H9 (cell line): ENCODE results near the gene LRRC8E. TPM values are rescaled to one million over a fixed set of nuclear protein-coding genes. Genes with fewer than 3 reads are reported as not detected.

Experiments used
- DNase-seq: peaks from one replicate; pipeline ENCODE4 v3.0.0-alpha.2; 2017
- H2AFZ ChIP-seq: one replicate; pipeline ENCODE4 v1.6.1; 2013; ENCODE audit warnings: mild to moderate bottlenecking, low read length, control low read depth, moderate library complexity
- H2AK5ac ChIP-seq: 2 replicates; pipeline ENCODE4 v1.6.1; 2013; ENCODE audit warnings: low read length, control low read depth, mixed read lengths; ENCODE audit not compliant: insufficient read length
- H2BK120ac ChIP-seq: one replicate; pipeline ENCODE4 v1.6.1; 2013; ENCODE audit warnings: low read depth, mild to moderate bottlenecking, low read length, control low read depth, inconsistent platforms; ENCODE audit not compliant: poor library complexity, severe bottlenecking
- H2BK12ac ChIP-seq: 2 replicates; pipeline ENCODE4 v1.6.1; 2013; ENCODE audit warnings: low read length, control low read depth, mixed read lengths, low read depth; ENCODE audit not compliant: insufficient read length
- H2BK15ac ChIP-seq: 2 replicates; pipeline ENCODE4 v1.6.1; 2013; ENCODE audit warnings: low read depth, low read length, control low read depth
- H2BK20ac ChIP-seq: one replicate; pipeline ENCODE4 v1.6.1; 2013; ENCODE audit warnings: low read depth, mild to moderate bottlenecking, low read length, control low read depth, inconsistent platforms; ENCODE audit not compliant: poor library complexity, severe bottlenecking
- H2BK5ac ChIP-seq: 2 replicates; pipeline ENCODE4 v1.6.1; 2013; ENCODE audit warnings: low read length, control low read depth, mixed read lengths; ENCODE audit not compliant: insufficient read length
- H3K14ac ChIP-seq: 2 replicates; pipeline ENCODE4 v1.6.1; 2013; ENCODE audit warnings: low read length, control low read depth; ENCODE audit not compliant: insufficient read depth
- H3K18ac ChIP-seq: 2 replicates; pipeline ENCODE4 v1.6.1; 2013; ENCODE audit warnings: low read depth, mild to moderate bottlenecking, mixed read lengths, low read length, control low read depth; ENCODE audit not compliant: insufficient read length
- H3K23ac ChIP-seq: 2 replicates; pipeline ENCODE4 v1.6.1; 2013; ENCODE audit warnings: low read length, control low read depth, mixed read lengths, low read depth; ENCODE audit not compliant: insufficient read length
- H3K23me2 ChIP-seq: 2 replicates; pipeline ENCODE4 v1.6.1; 2013; ENCODE audit warnings: low read depth, mild to moderate bottlenecking, mixed read lengths, low read length, control low read depth; ENCODE audit not compliant: insufficient read length, poor library complexity, severe bottlenecking
- H3K27ac ChIP-seq: 2 replicates; pipeline ENCODE4 v1.5.1; 2013; ENCODE audit warnings: low read length, control low read depth, mixed read lengths, low read depth; ENCODE audit not compliant: insufficient read length
- H3K27me3 ChIP-seq: 2 replicates; pipeline ENCODE4 v1.6.1; 2013; ENCODE audit warnings: low read length, control low read depth, inconsistent platforms; ENCODE audit not compliant: insufficient read depth
- H3K4ac ChIP-seq: 2 replicates; pipeline ENCODE4 v1.6.1; 2013; ENCODE audit warnings: low read depth, mild to moderate bottlenecking, control low read depth, inconsistent platforms, low read length, moderate library complexity
- H3K4me1 ChIP-seq: 2 replicates; pipeline ENCODE4 v1.6.1; 2013; ENCODE audit warnings: low read length, control low read depth, inconsistent platforms; ENCODE audit not compliant: insufficient read depth
- H3K4me2 ChIP-seq: 2 replicates; pipeline ENCODE4 v1.6.1; 2013; ENCODE audit warnings: low read length, control low read depth, mixed read lengths; ENCODE audit not compliant: insufficient read length, insufficient read depth
- H3K56ac ChIP-seq: 2 replicates; pipeline ENCODE4 v1.6.1; 2013; ENCODE audit warnings: low read depth, mild to moderate bottlenecking, mixed read lengths, low read length, control low read depth; ENCODE audit not compliant: insufficient read length
- H3K79me1 ChIP-seq: 2 replicates; pipeline ENCODE4 v1.6.1; 2013; ENCODE audit warnings: low read depth, mild to moderate bottlenecking, moderate library complexity, low read length, control low read depth, inconsistent platforms; ENCODE audit not compliant: insufficient read depth, poor library complexity, severe bottlenecking
- H3K79me2 ChIP-seq: 2 replicates; pipeline ENCODE4 v1.6.1; 2013; ENCODE audit warnings: low read length, control low read depth, inconsistent platforms; ENCODE audit not compliant: insufficient read depth
- H3K9ac ChIP-seq: 2 replicates; pipeline ENCODE4 v1.6.1; 2013; ENCODE audit warnings: low read length, control low read depth, mixed read lengths; ENCODE audit not compliant: insufficient read length; ENCODE audit errors: extremely low read depth
- H3K9me3 ChIP-seq: one replicate; pipeline ENCODE4 v1.6.1; 2013; ENCODE audit warnings: low read depth, low read length, inconsistent platforms; ENCODE audit not compliant: control insufficient read depth
- H3T11ph ChIP-seq: one replicate; pipeline ENCODE4 v1.6.1; 2013; ENCODE audit warnings: mild to moderate bottlenecking, low read length, control low read depth, inconsistent platforms
- H4K20me1 ChIP-seq: one replicate; pipeline ENCODE4 v1.6.1; 2013; ENCODE audit not compliant: control insufficient read depth, insufficient read length, insufficient read depth
- H4K5ac ChIP-seq: 2 replicates; pipeline ENCODE4 v1.6.1; 2013; ENCODE audit warnings: low read depth, mild to moderate bottlenecking, mixed read lengths, low read length, control low read depth; ENCODE audit not compliant: insufficient read length
- H4K8ac ChIP-seq: replicated peaks from 2 replicates; pipeline ENCODE4 v1.6.1; 2013; ENCODE audit warnings: low read length, control low read depth, mixed read lengths, low read depth; ENCODE audit not compliant: insufficient read length
- H4K91ac ChIP-seq: 2 replicates; pipeline ENCODE4 v1.6.1; 2013; ENCODE audit warnings: low read depth, mild to moderate bottlenecking, moderate library complexity, mixed read lengths, low read length, control low read depth; ENCODE audit not compliant: insufficient read length
- H3K27ac Mint-ChIP-seq, 3 experiments: 2 replicates in 2 of 3; 3 replicates in 1 of 3; pipeline ENCODE4 v1.8.0; 2020 to 2021; ENCODE audit warnings: mixed read lengths in 3 of 3, mild to moderate bottlenecking in 1 of 3, moderate library complexity in 1 of 3
- H3K27me3 Mint-ChIP-seq: 2 replicates; pipeline ENCODE4 v1.8.0; 2021; ENCODE audit warnings: low read depth, mild to moderate bottlenecking, moderate library complexity, mixed read lengths
- H3K36me3 Mint-ChIP-seq, 3 experiments: 2 replicates in 2 of 3; 3 replicates in 1 of 3; pipeline ENCODE4 v1.8.0; 2020 to 2021; ENCODE audit warnings: low read depth in 3 of 3, mixed read lengths in 3 of 3; ENCODE audit not compliant: insufficient read depth in 1 of 3
- H3K4me1 Mint-ChIP-seq, 2 experiments: 2 replicates each; pipeline ENCODE4 v1.8.0; 2020; ENCODE audit warnings: mixed read lengths in 2 of 2
- H3K4me3 Mint-ChIP-seq, 2 experiments: 2 replicates in 1 of 2; 3 replicates in 1 of 2; pipeline ENCODE4 v1.8.0; 2020 to 2021; ENCODE audit warnings: mild to moderate bottlenecking in 2 of 2, mixed read lengths in 2 of 2, moderate library complexity in 1 of 2
- H3K9me3 Mint-ChIP-seq, 2 experiments: 2 replicates in 1 of 2; 3 replicates in 1 of 2; pipeline ENCODE4 v1.8.0; 2020; ENCODE audit warnings: mild to moderate bottlenecking in 2 of 2, mixed read lengths in 2 of 2, moderate library complexity in 1 of 2
- WGBS: extraction: QIAGEN DNeasy Blood & Tissue Kit; methylation state at CpG from one replicate; pipeline ENCODE4 v1.1.7; 2013; ENCODE audit warnings: missing lambda C conversion rate, low lambda C conversion rate, mixed read lengths; ENCODE audit not compliant: insufficient read length; ENCODE audit errors: extremely low coverage; 5-methylcytosine and 5-hydroxymethylcytosine counted together
- total RNA-seq: library from RNA; stranded (reverse); gene quantifications from 2 replicates; pipeline ENCODE4 v1.2.1, GENCODE V29; 2021
- TF ChIP-seq, protein P1 (sequence below): fragments of 200-600 bp; sonication (generic); conservative IDR thresholded peaks from 3 replicates; pipeline ENCODE4 v1.8.0; 2021; ENCODE audit warnings: antibody characterized with exemption, mild to moderate bottlenecking

LRRC8E gene
- total RNA-seq, 1 experiment from 2014 or later: 4.8 TPM

DNA sequence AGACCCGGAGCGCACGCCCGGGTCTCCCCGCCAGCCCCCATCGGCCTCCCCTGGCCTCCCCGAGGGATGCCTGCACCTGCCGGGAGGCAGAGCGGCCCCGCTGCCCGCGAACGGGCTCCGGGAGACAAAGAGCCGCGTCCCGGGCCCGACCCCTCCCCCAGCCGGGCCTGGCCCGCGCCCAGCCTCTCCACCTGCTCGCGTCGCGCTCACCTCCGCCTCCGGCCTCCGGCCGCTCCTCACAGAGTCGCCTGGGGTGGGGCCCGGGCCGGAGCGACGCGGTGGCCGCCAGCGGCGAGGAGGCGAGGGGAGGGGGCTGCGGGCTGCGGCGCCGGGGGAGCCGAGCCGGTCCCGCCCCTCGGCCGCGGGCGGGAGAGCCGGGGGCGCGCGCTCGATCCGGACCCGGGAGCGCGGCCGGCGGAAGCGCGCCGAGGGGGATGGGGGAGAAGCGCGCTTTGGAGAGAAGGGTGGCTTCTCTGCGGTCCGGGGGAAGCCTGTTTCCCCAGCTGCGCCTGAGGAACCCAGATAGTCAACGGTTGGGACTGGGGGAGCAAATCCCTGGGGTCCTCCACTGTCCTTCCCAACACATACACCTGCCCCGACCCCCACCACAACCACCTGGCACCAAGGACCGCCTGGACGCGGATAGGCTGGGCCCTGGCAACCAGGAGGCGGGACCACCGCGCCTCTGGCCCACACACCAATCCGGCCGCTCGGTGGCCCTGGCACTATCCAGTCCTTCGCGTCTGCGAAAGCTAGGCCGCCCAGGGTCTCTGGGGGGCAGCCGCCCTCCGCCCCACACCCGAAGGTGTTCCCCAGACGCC is 14.0 kb upstream of the LRRC8E start, which contains the start of gene PRR36:
PRR36 (minus strand) TSS at position 315 of the 821 bp plus-strand sequence. CDS start 701 bp downstream, outside the sequence.
- H3K23ac ChIP-seq: no peak within 1 kb of the TSS
- H2BK12ac ChIP-seq: no peak within 1 kb of the TSS
- peak within 1 kb of the TSS; percentile 75 for H3K18ac ChIP-seq
- H4K91ac ChIP-seq: no peak within 1 kb of the TSS
- no peak within 1 kb of the TSS for H2BK20ac ChIP-seq
- H3K79me1 ChIP-seq: no peaks in the 10 kb centered on the region
- no peak within 1 kb of the TSS for H2BK120ac ChIP-seq
- H3K4me1 ChIP-seq: no peaks in the 10 kb centered on the region; the same call in 1 of the 2 replicates
- peak; percentile 94 for DNase-seq
- no peak within 1 kb of the TSS for H3K27ac ChIP-seq
- no peaks in the 10 kb centered on the region for H3K79me2 ChIP-seq
- H2BK5ac ChIP-seq: no peak within 1 kb of the TSS
- no peak within 1 kb of the TSS for H4K5ac ChIP-seq
- H3T11ph ChIP-seq: no peak within 1 kb of the TSS
- no peak within 1 kb of the TSS for H2AK5ac ChIP-seq
- H3K27me3 ChIP-seq: peaks cover 1% of the 10 kb centered on the region; the same call in 1 of the 2 replicates
- no peaks in the 10 kb centered on the region for H4K20me1 ChIP-seq
- peaks cover 13% of the 10 kb centered on the region for H3K23me2 ChIP-seq
- TF ChIP-seq, protein P1, sequence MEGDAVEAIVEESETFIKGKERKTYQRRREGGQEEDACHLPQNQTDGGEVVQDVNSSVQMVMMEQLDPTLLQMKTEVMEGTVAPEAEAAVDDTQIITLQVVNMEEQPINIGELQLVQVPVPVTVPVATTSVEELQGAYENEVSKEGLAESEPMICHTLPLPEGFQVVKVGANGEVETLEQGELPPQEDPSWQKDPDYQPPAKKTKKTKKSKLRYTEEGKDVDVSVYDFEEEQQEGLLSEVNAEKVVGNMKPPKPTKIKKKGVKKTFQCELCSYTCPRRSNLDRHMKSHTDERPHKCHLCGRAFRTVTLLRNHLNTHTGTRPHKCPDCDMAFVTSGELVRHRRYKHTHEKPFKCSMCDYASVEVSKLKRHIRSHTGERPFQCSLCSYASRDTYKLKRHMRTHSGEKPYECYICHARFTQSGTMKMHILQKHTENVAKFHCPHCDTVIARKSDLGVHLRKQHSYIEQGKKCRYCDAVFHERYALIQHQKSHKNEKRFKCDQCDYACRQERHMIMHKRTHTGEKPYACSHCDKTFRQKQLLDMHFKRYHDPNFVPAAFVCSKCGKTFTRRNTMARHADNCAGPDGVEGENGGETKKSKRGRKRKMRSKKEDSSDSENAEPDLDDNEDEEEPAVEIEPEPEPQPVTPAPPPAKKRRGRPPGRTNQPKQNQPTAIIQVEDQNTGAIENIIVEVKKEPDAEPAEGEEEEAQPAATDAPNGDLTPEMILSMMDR: no peak
- no peak within 1 kb of the TSS for H4K8ac ChIP-seq
- Mint-ChIP-seq H3K36me3 (peaks cover 0 to 6% (median 5%) of the 10 kb centered on the region in 3 experiments; a peak in 4 of 7 replicates), H3K27me3 (peaks cover 12% of the 10 kb centered on the region), H3K9me3 (no peaks in the 10 kb centered on the region), H3K4me1 (peaks cover 17 to 26% of the 10 kb centered on the region in 2 experiments), H3K27ac (peak within 1 kb of the TSS in 1 of 3 experiments; percentile 90; a peak in 2 of 7 replicates), H3K4me3 (peak within 1 kb of the TSS; percentile 82 to 97)
- H3K9me3 ChIP-seq: no peaks in the 10 kb centered on the region
- no CpG with 5 or more reads among the region's 88 CpGs for WGBS
- H3K4me2 ChIP-seq: peak within 1 kb of the TSS; percentile 71
- H3K56ac ChIP-seq: no peak within 1 kb of the TSS
- no peak within 1 kb of the TSS for H3K4ac ChIP-seq
- H2BK15ac ChIP-seq: no peak within 1 kb of the TSS; the same call in 1 of the 2 replicates
- H2AFZ ChIP-seq: peak within 1 kb of the TSS; percentile 43
- peak within 1 kb of the TSS; percentile 88; the same call in 1 of the 2 replicates for H3K14ac ChIP-seq
- H3K9ac ChIP-seq: peak within 1 kb of the TSS; percentile 20
